OCI-LY7 (cell line): ENCODE measurements around the gene LPIN1. TPM values are rescaled to one million over a fixed set of nuclear protein-coding genes. Genes with fewer than 3 reads are reported as not detected.

Source experiments
- BruUV-seq: library from RNA; stranded (reverse); fragments of 400-500 nt; replicated peaks from 2 replicates; lab custom pipeline; 2021; lab: Mats Ljungman, UMichigan
- CTCF ChIA-PET: fragments of 300-600 bp; sonication (Branson Sonifier 250); formaldehyde crosslinking; loops from one replicate; lab custom pipeline; 2022; ENCODE audit warnings: antibody characterized with exemption; ENCODE audit not compliant: unreplicated experiment; lab: Charles Lee
- POLR2A ChIA-PET: fragments of 300-600 bp; sonication (Branson Sonifier 250); formaldehyde crosslinking; loops from one replicate; lab custom pipeline; 2022; ENCODE audit warnings: antibody characterized with exemption; lab: Charles Lee
- DNase-seq: peaks from one replicate; pipeline ENCODE4 v3.0.0-alpha.2; 2015; ENCODE audit warnings: low spot score
- H2AFZ ChIP-seq: fragments of 200-600 bp; sonication (generic), shearing (Covaris generic); 2 replicates; pipeline ENCODE4 v1.6.1; 2014; ENCODE audit warnings: mild to moderate bottlenecking, antibody characterized with exemption, low read length, moderate library complexity
- H3K27ac ChIP-seq: fragments of 200-600 bp; sonication (generic); 2 replicates; pipeline ENCODE4 v1.5.1; 2014; ENCODE audit warnings: mixed run types, low read depth, mild to moderate bottlenecking, moderate library complexity, low read length, inconsistent platforms; ENCODE audit not compliant: poor library complexity, severe bottlenecking
- H3K36me3 ChIP-seq: fragments of 200-600 bp; sonication (generic); 2 replicates; pipeline ENCODE4 v1.6.1; 2014; ENCODE audit warnings: mild to moderate bottlenecking, antibody characterized with exemption, low read length, moderate library complexity, mixed read lengths; ENCODE audit not compliant: insufficient read depth
- H3K4me1 ChIP-seq: fragments of 200-600 bp; sonication (generic); 2 replicates; pipeline ENCODE4 v1.5.1; 2014; ENCODE audit warnings: mild to moderate bottlenecking, low read length; ENCODE audit not compliant: insufficient read depth, poor library complexity, severe bottlenecking
- H3K4me2 ChIP-seq: fragments of 200-600 bp; sonication (generic); 2 replicates; pipeline ENCODE4 v1.6.1; 2014; ENCODE audit warnings: mild to moderate bottlenecking, low read length
- H3K4me3 ChIP-seq: fragments of 200-600 bp; sonication (generic); 2 replicates; pipeline ENCODE4 v1.5.1; 2014; ENCODE audit warnings: mild to moderate bottlenecking, low read depth, low read length; ENCODE audit not compliant: poor library complexity, severe bottlenecking
- H3K79me2 ChIP-seq: fragments of 200-600 bp; sonication (generic); 2 replicates; pipeline ENCODE4 v1.6.1; 2016; ENCODE audit warnings: low read depth, mild to moderate bottlenecking, low read length, moderate library complexity, mixed read lengths; ENCODE audit not compliant: insufficient read depth
- H3K9me2 ChIP-seq: fragments of 200-600 bp; sonication (generic); 2 replicates; pipeline ENCODE4 v1.6.1; 2016; ENCODE audit warnings: mild to moderate bottlenecking, low read length, mixed read lengths; ENCODE audit not compliant: insufficient read depth
- H3K9me3 ChIP-seq: fragments of 200-600 bp; sonication (generic); 2 replicates; pipeline ENCODE4 v1.6.1; 2014; ENCODE audit warnings: mild to moderate bottlenecking, mixed run types, low read length, mixed read lengths
- H4K20me1 ChIP-seq: fragments of 200-600 bp; sonication (generic); 2 replicates; pipeline ENCODE4 v1.6.1; 2014; ENCODE audit warnings: mild to moderate bottlenecking, antibody characterized with exemption, low read length, moderate library complexity, mixed read lengths; ENCODE audit not compliant: insufficient read depth
- EZH2phosphoT487 ChIP-seq: fragments of 200-600 bp; sonication (generic); IDR thresholded peaks from 2 replicates; pipeline ENCODE4 v1.6.1; 2018; ENCODE audit warnings: low read depth, borderline replicate concordance, mild to moderate bottlenecking, mixed run types, antibody characterized with exemption, low read length, moderate library complexity, mixed read lengths
- intact Hi-C: fragments of 100-400 bp; cut with micrococcal nuclease; formaldehyde crosslinking; loops from one replicate; pipeline ENCODE4 v1.10.0; 2022; ENCODE audit not compliant: unreplicated experiment
- total RNA-seq, 2 experiments: library from RNA; depleted of rRNA in 1 of 2; stranded (reverse); fragments of >200 nt in 1 of 2; shearing (Covaris generic) in 1 of 2; gene quantifications; 2 replicates each; pipeline ENCODE4 v1.2.3, GENCODE V29; 2014 to 2022
- TF ChIP-seq, protein P1 (sequence below): fragments of 200-600 bp; sonication (generic); conservative IDR thresholded peaks from 2 replicates; pipeline ENCODE4 v1.5.1; 2014; ENCODE audit warnings: mild to moderate bottlenecking, antibody characterized with exemption, low read length, moderate library complexity, mixed read lengths

Gene LPIN1
- total RNA-seq, 2 experiments from 2014 or later, result 56.9 to 70.2 TPM

DNA sequence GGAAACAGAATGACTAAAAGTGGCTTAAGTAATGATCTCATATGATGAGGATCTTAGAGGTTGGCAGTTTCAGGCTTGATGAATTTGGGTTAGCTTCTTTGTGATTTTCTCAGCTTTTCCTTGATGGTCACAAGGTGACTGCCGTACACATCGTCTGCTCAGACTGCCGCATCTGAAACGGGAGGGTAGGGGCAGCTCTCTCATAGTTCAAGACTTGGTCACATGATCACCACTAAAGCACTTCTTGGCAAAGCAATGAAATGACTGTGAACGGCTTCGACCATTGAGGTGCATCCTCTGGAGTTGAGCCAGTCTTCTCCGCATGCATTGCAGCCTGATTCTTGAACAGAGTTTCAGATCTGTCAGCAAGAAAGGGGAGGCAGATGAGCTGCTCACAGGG, 43.8 kb downstream of the LPIN1 start:
- intact Hi-C loops, result no loop called here
- peaks cover 93% of the 10 kb centered on the region for H3K36me3 ChIP-seq
- POLR2A ChIA-PET, result interaction anchor here (0.9 kb wide), 1 partner anchor 13 kb away, joined by 3 read pairs; no protein-coding TSS in a partner anchor

DNA sequence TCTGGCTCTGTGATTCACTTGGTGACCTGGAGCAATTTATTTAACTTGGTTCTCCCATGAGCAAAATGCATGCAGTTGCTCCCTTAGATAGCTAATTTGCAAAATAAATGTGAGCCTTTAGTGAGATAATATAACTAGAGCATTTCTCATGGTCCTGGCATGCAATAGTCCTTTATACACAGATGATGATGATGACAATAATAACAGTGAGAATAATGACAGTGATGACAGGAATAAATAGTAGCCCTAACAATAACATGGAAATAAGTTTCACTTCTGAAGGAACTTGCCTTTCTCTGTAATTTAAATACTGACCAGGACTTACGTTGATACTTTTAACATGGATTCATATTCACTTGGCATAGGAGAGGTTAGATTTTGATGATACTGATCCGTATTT, 49.2 kb downstream of the LPIN1 start:
- no peak overlapping the region for H3K4me2 ChIP-seq
- no TSS peak for BruUV-seq
- POLR2A ChIA-PET, result no interaction called here
- H3K9me3 ChIP-seq, result 0 out of 2 replicates have a peak, but pooled peaks cover 6% of the 10 kb centered on the region
- no peaks in the 10 kb centered on the region for H3K4me1 ChIP-seq
- no peaks in the 10 kb centered on the region for H4K20me1 ChIP-seq
- intact Hi-C loops, result no loop called here
- no peaks in the 10 kb centered on the region for H3K9me2 ChIP-seq
- H3K79me2 ChIP-seq, result no peaks in the 10 kb centered on the region
- H3K4me3 ChIP-seq, result no peak overlapping the region
- H3K27ac ChIP-seq, result no peak overlapping the region
- no peak overlapping the region for H2AFZ ChIP-seq
- no peak for DNase-seq
- no peak for TF ChIP-seq EZH2phosphoT487
- TF ChIP-seq, protein P1, sequence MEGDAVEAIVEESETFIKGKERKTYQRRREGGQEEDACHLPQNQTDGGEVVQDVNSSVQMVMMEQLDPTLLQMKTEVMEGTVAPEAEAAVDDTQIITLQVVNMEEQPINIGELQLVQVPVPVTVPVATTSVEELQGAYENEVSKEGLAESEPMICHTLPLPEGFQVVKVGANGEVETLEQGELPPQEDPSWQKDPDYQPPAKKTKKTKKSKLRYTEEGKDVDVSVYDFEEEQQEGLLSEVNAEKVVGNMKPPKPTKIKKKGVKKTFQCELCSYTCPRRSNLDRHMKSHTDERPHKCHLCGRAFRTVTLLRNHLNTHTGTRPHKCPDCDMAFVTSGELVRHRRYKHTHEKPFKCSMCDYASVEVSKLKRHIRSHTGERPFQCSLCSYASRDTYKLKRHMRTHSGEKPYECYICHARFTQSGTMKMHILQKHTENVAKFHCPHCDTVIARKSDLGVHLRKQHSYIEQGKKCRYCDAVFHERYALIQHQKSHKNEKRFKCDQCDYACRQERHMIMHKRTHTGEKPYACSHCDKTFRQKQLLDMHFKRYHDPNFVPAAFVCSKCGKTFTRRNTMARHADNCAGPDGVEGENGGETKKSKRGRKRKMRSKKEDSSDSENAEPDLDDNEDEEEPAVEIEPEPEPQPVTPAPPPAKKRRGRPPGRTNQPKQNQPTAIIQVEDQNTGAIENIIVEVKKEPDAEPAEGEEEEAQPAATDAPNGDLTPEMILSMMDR, result no peak
- CTCF ChIA-PET, result no interaction called here
- peaks cover 88% of the 10 kb centered on the region for H3K36me3 ChIP-seq

More for the DNA sequence above, 43.8 kb downstream of the LPIN1 start:
- no peak overlapping the region for H3K4me3 ChIP-seq
- CTCF ChIA-PET, result no interaction called here
- DNase-seq, result no peak
- H4K20me1 ChIP-seq, result no peaks in the 10 kb centered on the region
- H3K27ac ChIP-seq, result no peak overlapping the region
- H2AFZ ChIP-seq, result no peak overlapping the region
- no peaks in the 10 kb centered on the region for H3K79me2 ChIP-seq
- BruUV-seq, result no TSS peak
- H3K4me1 ChIP-seq, result no peaks in the 10 kb centered on the region
- 0 out of 2 replicates have a peak, but pooled peaks cover 7% of the 10 kb centered on the region for H3K9me3 ChIP-seq
- no peaks in the 10 kb centered on the region for H3K9me2 ChIP-seq
- no peak overlapping the region for H3K4me2 ChIP-seq
- no peak for TF ChIP-seq EZH2phosphoT487
- TF ChIP-seq, protein P1, result no peak

DNA sequence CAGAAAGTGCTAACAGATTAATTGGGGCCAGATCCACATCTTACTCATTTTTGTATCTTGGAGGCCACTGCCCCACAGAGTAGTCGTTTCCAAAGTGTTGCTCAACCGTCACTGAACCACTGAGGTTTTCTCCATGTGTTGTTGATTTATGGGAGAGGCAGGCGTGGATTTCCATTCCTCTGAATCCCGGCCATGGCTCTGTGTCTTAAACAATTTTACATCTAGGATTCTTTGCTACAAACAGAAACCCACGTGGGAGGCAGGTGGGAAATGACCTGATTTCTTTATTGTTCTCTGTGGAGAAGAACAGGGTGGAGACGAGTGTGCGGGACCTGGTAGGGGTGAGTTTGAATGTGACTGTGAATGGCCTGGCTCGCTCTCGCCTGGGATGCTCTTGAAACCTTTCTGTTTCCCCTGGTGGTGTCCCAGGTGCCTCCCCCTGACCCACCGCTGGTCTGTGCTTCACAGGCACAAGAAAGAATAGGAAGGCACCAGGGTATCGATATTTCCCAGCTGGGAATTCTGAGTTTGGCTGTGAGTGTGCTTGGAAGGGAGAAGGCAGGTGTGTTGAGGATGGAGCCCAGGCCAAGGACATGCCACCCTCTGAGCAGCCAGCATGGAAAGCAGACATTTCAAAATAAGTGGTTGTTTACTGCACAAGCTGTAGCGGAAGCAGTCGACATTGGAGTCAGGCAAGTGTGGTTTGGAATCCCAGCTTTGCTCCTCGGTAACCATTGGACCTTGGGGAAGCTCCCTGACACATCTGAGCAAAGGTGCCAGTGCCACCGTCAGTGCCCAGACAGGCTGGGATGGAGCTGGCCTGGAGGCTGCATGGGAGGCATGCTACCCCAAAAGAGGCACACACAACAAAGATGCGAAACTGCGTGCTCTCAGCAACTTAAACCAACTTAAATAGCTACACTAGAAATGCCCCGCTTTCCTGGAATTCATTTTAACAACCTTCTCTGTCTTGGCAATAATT, 50.0 kb downstream of the LPIN1 start:
- ChIA-PET CTCF (no interaction called here), POLR2A (no interaction called here)
- no peaks in the 10 kb centered on the region for H3K79me2 ChIP-seq
- no peak overlapping the region for H3K4me3 ChIP-seq
- peaks cover 88% of the 10 kb centered on the region for H3K36me3 ChIP-seq
- no peaks in the 10 kb centered on the region for H4K20me1 ChIP-seq
- DNase-seq, result no peak
- TF ChIP-seq, protein P1, result no peak
- TF ChIP-seq EZH2phosphoT487, result no peak
- intact Hi-C loops, result no loop called here
- H3K4me1 ChIP-seq, result no peaks in the 10 kb centered on the region
- no peaks in the 10 kb centered on the region for H3K9me2 ChIP-seq
- H3K4me2 ChIP-seq, result no peak overlapping the region
- H3K27ac ChIP-seq, result no peak overlapping the region
- no peak overlapping the region for H2AFZ ChIP-seq
- H3K9me3 ChIP-seq, result no peaks in the 10 kb centered on the region
- no TSS peak for BruUV-seq
